GM12878 (cell line): ENCODE data around the gene C2orf68. TPM values are rescaled to one million over a fixed set of nuclear protein-coding genes. Genes with fewer than 3 reads are reported as not detected.

Experiments used
- ATAC-seq: fragments of 200-7000 bp; cut with Tn5 transposase; 3 replicates; pipeline ENCODE4 v1.9.1; 2020; ENCODE audit warnings: mild to moderate bottlenecking, moderate library complexity
- BruUV-seq: library from RNA; stranded (reverse); fragments of 400-500 nt; replicated peaks from 2 replicates; lab custom pipeline; 2021; lab: Mats Ljungman, UMichigan
- CTCF ChIA-PET: fragments of 300-600 bp; sonication (Branson Sonifier 250); formaldehyde crosslinking; extraction: SDS; loops from one replicate; lab custom pipeline; 2021; ENCODE audit warnings: inconsistent platforms; lab: Yijun Ruan, JAX
- POLR2A ChIA-PET: fragments of 350-600 bp; formaldehyde crosslinking; extraction: SDS; loops from one replicate; lab custom pipeline; 2021; ENCODE audit warnings: inconsistent platforms; lab: Charles Lee
- RAD21 ChIA-PET: fragments of 300-600 bp; sonication (Branson Sonifier 250); formaldehyde crosslinking; loops from one replicate; lab custom pipeline; 2023; ENCODE audit warnings: antibody characterized with exemption; ENCODE audit not compliant: unreplicated experiment; lab: Charles Lee
- SMC1A ChIA-PET: fragments of 300-600 bp; sonication (Branson Sonifier 250); formaldehyde crosslinking; loops from one replicate; lab custom pipeline; 2023; ENCODE audit not compliant: unreplicated experiment, uncharacterized antibody; lab: Charles Lee
- DNase-seq: peaks from one replicate; pipeline ENCODE4 v3.0.0-alpha.2; 2011; ENCODE audit warnings: low read depth, low spot score
- FAIRE-seq: peaks from 3 replicates; lab custom pipeline; 2011; peaks lifted over from hg19 to GRCh38; lab: Jason Lieb, UNC
- H2AFZ ChIP-seq: 2 replicates; pipeline ENCODE4 v1.6.0; 2011; ENCODE audit warnings: low read depth, low read length, control low read depth; ENCODE audit not compliant: control insufficient read depth
- H3K27ac ChIP-seq: 2 replicates; pipeline ENCODE4 v1.5.1; 2011; ENCODE audit warnings: control low read depth; ENCODE audit not compliant: control insufficient read depth, insufficient read depth
- H3K27me3 ChIP-seq, 2 experiments: replicated peaks in 1 of 2; 2 replicates each; pipeline versions ENCODE4 v1.6.0 to v1.6.1; 2011; ENCODE audit warnings: low read length in 1 of 2; ENCODE audit not compliant: control insufficient read depth in 2 of 2, insufficient read depth in 2 of 2
- H3K36me3 ChIP-seq, 2 experiments: 2 replicates each; pipeline ENCODE4 v1.5.1; 2011; ENCODE audit warnings: low read length in 1 of 2; ENCODE audit not compliant: control insufficient read depth in 2 of 2, insufficient read depth in 2 of 2
- H3K4me1 ChIP-seq: 2 replicates; pipeline ENCODE4 v1.6.1; 2011; ENCODE audit warnings: mild to moderate bottlenecking, low read length, moderate library complexity, mixed read lengths; ENCODE audit not compliant: control insufficient read depth, insufficient read depth
- H3K4me2 ChIP-seq: 2 replicates; pipeline ENCODE4 v1.6.0; 2011; ENCODE audit warnings: control low read depth; ENCODE audit not compliant: control insufficient read depth, insufficient read depth
- H3K4me3 ChIP-seq: fragments of 200-600 bp; sonication (generic); 2 replicates; pipeline ENCODE4 v1.5.1; 2016
- H3K79me2 ChIP-seq: 2 replicates; pipeline ENCODE4 v1.6.0; 2011; ENCODE audit warnings: low read length; ENCODE audit not compliant: control insufficient read depth, insufficient read depth
- H3K9ac ChIP-seq: 2 replicates; pipeline ENCODE4 v1.8.0; 2011; ENCODE audit warnings: low read length, control low read depth, mixed read lengths; ENCODE audit not compliant: control insufficient read depth, insufficient read depth
- H3K9me3 ChIP-seq: replicated peaks from 3 replicates; pipeline ENCODE4 v1.5.1; 2011; ENCODE audit warnings: mild to moderate bottlenecking, low read length; ENCODE audit not compliant: control insufficient read depth, insufficient read depth
- H4K20me1 ChIP-seq: 2 replicates; pipeline ENCODE4 v1.6.0; 2011; ENCODE audit not compliant: control insufficient read depth, insufficient read depth
- EGR1 ChIP-seq, 2 experiments: IDR thresholded peaks; 1 replicate in 1 of 2; 2 replicates in 1 of 2; pipeline ENCODE4 v1.6.1; 2011 to 2012; ENCODE audit warnings: low read depth in 2 of 2, low read length in 2 of 2, borderline replicate concordance in 1 of 2, mild to moderate bottlenecking in 1 of 2, moderate library complexity in 1 of 2
- ESRRA ChIP-seq: IDR thresholded peaks from 2 replicates; pipeline ENCODE4 v1.6.1; 2012; ENCODE audit warnings: mild to moderate bottlenecking, low read length, improper control_type of control experiment
- MLLT1 ChIP-seq: fragments of 450-650 bp; IDR thresholded peaks from 2 replicates; pipeline ENCODE4 v1.6.1; 2016; ENCODE audit warnings: mild to moderate bottlenecking
- PKNOX1 ChIP-seq: fragments of 450-650 bp; IDR thresholded peaks from 2 replicates; pipeline ENCODE4 v1.6.1; 2016; ENCODE audit warnings: mild to moderate bottlenecking
- POLR2A ChIP-seq: IDR thresholded peaks from 2 replicates; pipeline ENCODE4 v1.6.1; 2011; ENCODE audit warnings: low read depth, mild to moderate bottlenecking, low read length
- SIN3A ChIP-seq: IDR thresholded peaks from 2 replicates; pipeline ENCODE4 v1.6.1; 2012; ENCODE audit warnings: low read depth, low read length, improper control_type of control experiment
- ZNF622 ChIP-seq: fragments of 450-650 bp; IDR thresholded peaks from 2 replicates; pipeline ENCODE4 v1.6.1; 2017; ENCODE audit warnings: mild to moderate bottlenecking, inconsistent platforms
- WGBS: methylation state at CpG from one replicate; pipeline ENCODE4 v1.1.6; 2016; ENCODE audit warnings: low lambda C conversion rate; ENCODE audit not compliant: insufficient replicate concordance, insufficient coverage; ENCODE audit errors: missing lambda C conversion rate; 5-methylcytosine and 5-hydroxymethylcytosine counted together
- in situ Hi-C: fragments of 300-500 bp; cut with MboI; formaldehyde crosslinking; loops from 9 replicates; pipeline ENCODE4 v1.14.3; 2018; ENCODE audit warnings: mixed read lengths
- intact Hi-C: fragments of 100-400 bp; cut with micrococcal nuclease; formaldehyde crosslinking; loops from one replicate; pipeline ENCODE4 v1.14.2; 2022; ENCODE audit not compliant: unreplicated experiment
- polyA plus RNA-seq, 11 experiments: library from polyadenylated mRNA; depleted of rRNA in 4 of 11; unstranded in 6 of 11; stranded (reverse) in 5 of 11; fragments of >200 nt; fragmentation: Nextera tagmentation in 4 of 11; fragmentation: Illumina TruSeq in 1 of 11; extraction: Ambion mirVana in 4 of 11; extraction: Trizol in 1 of 11; gene quantifications; 1 replicate in 1 of 11; 2 replicates in 10 of 11; pipeline versions ENCODE4 v1.2.1 to v1.2.3, GENCODE V29; 2011 to 2016; ENCODE audit warnings: inconsistent platforms in 2 of 11, missing spikeins in 2 of 11, low read depth in 1 of 11
- total RNA-seq, 4 experiments: library from RNA; depleted of rRNA in 3 of 4; stranded (reverse); fragments of >200 nt in 3 of 4; fragmentation: Illumina TruSeq in 1 of 4; extraction: Trizol in 1 of 4; gene quantifications; 2 replicates each; pipeline versions ENCODE4 v1.2.1 to v1.2.3, GENCODE V29; 2013 to 2021

The C2orf68 gene
- total and polyA plus RNA-seq, 10 of the 15 experiments (the other 5 are each of a cell fraction or from before 2014, with no cell fraction given), result 12.7 to 56.1 (median 28.4) TPM

- FAIRE-seq (no peak), ATAC-seq (peak; percentile 53), DNase-seq (no peak)
- ChIA-PET RAD21 (no interaction called here), SMC1A (interaction anchor here (1.3 kb wide), 1 partner anchor 11 kb away, joined by 6 read pairs; the partner anchor contains the start of gene RNF181), POLR2A (interaction anchor here (1.3 kb wide), 1 partner anchor 11 kb away, joined by 9 read pairs; the partner anchor contains the start of gene RNF181), CTCF (no interaction called here)
- peaks cover 0 to 6% of the 10 kb centered on the region in 2 experiments; a peak in 2 of 4 replicates for H3K36me3 ChIP-seq
- peaks cover 7% of the 10 kb centered on the region for H3K79me2 ChIP-seq
- no peaks in the 10 kb centered on the region for H4K20me1 ChIP-seq
- 13% methylated on average over 42 of the region's 52 CpGs for WGBS
- in situ Hi-C loops (no loop called here), intact Hi-C loops (no loop called here)
- H3K4me1 ChIP-seq, result peaks cover 28% of the 10 kb centered on the region
- H3K27ac ChIP-seq, result peak within 1 kb of the TSS; percentile 64
- H3K4me3 ChIP-seq, result peak within 1 kb of the TSS; percentile 72
- H2AFZ ChIP-seq, result peak within 1 kb of the TSS; percentile 64
- H3K9ac ChIP-seq, result peak within 1 kb of the TSS; percentile 56
- peak; percentile 70 for TF ChIP-seq POLR2A
- TF ChIP-seq PKNOX1, result no peak
- 0 out of 2 replicates have a peak, but pooled peaks have one; percentile 28 for TF ChIP-seq MLLT1
- TF ChIP-seq ZNF622, result no peak
- no peak for TF ChIP-seq EGR1 (IDR thresholded peaks at IDR 0.05; ENCODE audit: borderline replicate concordance in 1 of 2, low read depth in 2 of 2, low read length in 2 of 2)
- no peak for TF ChIP-seq ESRRA
- TF ChIP-seq SIN3A, result no peak
- no peaks in the 10 kb centered on the region for H3K9me3 ChIP-seq
- no peaks in the 10 kb centered on the region for H3K27me3 ChIP-seq
- peak within 1 kb of the TSS; percentile 97 for H3K4me2 ChIP-seq
- no TSS peak for BruUV-seq
Measured at GRCh38 chr2:85584354-85584856, 27.5 kb downstream of the C2orf68 start, which contains the start of gene VAMP5. TSS of gene VAMP5 (plus strand) at chr2:85584431. CDS start at chr2:85584491, 60 bp downstream.
